ENCODE measurements around the gene GJA3. TPM values are rescaled to one million over a fixed set of nuclear protein-coding genes. Genes with fewer than 3 reads are reported as not detected.

The GJA3 gene
- total RNA-seq, 4 donors from 2014 or later: 0.04 to 0.52 (median 0.32) TPM; not detected in 1

DNA sequence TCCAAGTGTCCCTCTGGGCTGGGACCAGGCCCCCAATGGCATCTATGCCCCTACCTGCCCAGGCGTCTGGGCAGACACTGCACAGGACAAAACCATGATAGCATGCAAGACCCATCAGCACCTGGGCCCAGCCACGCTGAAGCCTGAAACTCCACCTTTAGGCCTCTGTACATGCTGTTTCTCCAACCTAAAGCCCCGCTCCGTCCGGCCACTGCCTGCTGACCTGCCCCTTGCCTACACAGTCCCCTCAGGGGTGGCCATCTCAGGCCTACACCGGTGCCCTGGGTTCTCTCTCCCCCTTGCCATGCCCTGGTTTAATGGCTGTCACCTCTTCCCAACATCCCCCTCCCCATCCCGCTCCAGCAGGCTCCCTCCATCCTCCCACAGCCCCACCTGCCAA lies 15.3 kb downstream of the GJA3 start:
- no peak for DNase-seq (ENCODE audit: low spot score in 2 of 2)
- no peak overlapping the region for H3K4me3 ChIP-seq (ENCODE audit: low read depth, poor library complexity, severe bottlenecking)
- TF ChIP-seq POLR2A (IDR thresholded peaks at IDR 0.05): no peak
- TF ChIP-seq, protein P1, sequence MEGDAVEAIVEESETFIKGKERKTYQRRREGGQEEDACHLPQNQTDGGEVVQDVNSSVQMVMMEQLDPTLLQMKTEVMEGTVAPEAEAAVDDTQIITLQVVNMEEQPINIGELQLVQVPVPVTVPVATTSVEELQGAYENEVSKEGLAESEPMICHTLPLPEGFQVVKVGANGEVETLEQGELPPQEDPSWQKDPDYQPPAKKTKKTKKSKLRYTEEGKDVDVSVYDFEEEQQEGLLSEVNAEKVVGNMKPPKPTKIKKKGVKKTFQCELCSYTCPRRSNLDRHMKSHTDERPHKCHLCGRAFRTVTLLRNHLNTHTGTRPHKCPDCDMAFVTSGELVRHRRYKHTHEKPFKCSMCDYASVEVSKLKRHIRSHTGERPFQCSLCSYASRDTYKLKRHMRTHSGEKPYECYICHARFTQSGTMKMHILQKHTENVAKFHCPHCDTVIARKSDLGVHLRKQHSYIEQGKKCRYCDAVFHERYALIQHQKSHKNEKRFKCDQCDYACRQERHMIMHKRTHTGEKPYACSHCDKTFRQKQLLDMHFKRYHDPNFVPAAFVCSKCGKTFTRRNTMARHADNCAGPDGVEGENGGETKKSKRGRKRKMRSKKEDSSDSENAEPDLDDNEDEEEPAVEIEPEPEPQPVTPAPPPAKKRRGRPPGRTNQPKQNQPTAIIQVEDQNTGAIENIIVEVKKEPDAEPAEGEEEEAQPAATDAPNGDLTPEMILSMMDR (IDR thresholded peaks at IDR 0.05): no peak
- intact Hi-C loops (cut with DNase I; ENCODE audit: low total_unique reads): no loop called here
- 76 to 84% methylated on average over 7 of the region's 7 CpGs for WGBS, 2 donors

DNA sequence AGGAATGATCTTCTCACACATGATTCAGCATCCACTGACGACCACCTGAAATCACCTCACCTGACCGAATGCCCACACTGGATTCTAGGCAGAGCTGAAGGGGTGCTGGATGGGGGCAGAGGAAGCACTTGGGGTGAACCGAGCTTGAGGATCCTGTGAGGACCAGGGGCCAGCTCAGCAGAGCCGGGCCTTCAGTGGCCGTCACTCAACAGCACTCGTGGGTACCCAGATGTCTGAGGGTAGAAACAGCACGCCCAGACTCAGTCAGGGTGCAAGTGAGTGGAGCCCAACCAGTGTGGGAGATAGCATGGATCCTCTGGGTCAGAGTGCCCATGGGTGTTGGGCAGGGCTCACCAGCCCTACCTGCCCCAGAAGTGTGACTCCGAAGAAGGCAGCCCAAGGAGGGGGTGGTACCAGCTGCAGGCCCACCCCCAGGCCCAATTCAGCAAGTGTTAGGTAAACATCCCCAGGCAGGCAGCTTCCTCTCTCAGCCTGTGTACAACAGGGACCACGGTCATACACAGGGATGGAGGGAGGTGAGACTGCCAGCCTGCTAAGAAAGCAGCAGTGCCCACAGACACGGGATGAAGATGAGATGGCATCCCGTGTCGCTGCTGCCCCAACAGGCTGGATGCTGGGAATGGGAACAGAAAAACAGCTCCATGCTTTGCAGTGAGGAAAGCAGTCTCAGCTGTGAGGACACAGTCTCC lies 16.6 kb downstream of the GJA3 start:
- no peak overlapping the region for H3K4me3 ChIP-seq (ENCODE audit: low read depth, poor library complexity, severe bottlenecking)
- intact Hi-C loops (cut with DNase I; ENCODE audit: low total_unique reads): no loop called here
- WGBS, 2 donors: 81 to 91% methylated on average over 12 of the region's 12 CpGs
- no peak for DNase-seq (ENCODE audit: low spot score in 2 of 2)
- TF ChIP-seq, protein P1 (IDR thresholded peaks at IDR 0.05): no peak
- no peak for TF ChIP-seq POLR2A (IDR thresholded peaks at IDR 0.05)

DNA sequence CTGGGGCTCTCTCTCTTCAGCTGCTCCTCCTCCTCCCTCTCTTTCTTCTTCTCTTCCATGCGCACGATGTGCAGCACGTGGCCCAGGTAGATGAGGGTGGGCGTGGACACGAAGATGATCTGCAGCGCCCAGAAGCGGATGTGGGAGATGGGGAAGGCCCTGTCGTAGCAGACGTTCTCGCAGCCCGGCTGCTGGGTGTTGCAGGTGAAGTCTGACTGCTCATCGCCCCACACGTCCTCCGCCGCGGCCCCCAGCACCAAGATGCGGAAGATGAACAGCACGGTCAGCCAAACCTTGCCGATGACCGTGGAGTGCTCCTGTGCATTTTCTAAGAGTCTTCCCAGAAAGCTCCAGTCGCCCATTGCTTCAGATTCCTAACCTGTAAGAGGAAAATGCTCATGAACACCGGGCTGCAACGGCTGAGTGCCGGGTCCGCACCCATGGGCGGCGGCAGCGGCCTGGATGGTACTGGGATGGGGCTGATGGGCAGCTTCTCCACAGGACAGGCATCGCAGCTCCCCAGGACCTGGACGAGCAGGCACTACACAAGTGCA lies 17.8 kb downstream of the GJA3 start:
- no peak for DNase-seq (ENCODE audit: low spot score in 2 of 2)
- intact Hi-C loops (cut with DNase I; ENCODE audit: low total_unique reads): no loop called here
- TF ChIP-seq, protein P1 (IDR thresholded peaks at IDR 0.05): no peak
- TF ChIP-seq POLR2A (IDR thresholded peaks at IDR 0.05): no peak
- no peak overlapping the region for H3K4me3 ChIP-seq (ENCODE audit: low read depth, poor library complexity, severe bottlenecking)
- 86 to 94% methylated on average over 30 of the region's 30 CpGs for whole genome bisulfite sequencing, 2 donors

DNA sequence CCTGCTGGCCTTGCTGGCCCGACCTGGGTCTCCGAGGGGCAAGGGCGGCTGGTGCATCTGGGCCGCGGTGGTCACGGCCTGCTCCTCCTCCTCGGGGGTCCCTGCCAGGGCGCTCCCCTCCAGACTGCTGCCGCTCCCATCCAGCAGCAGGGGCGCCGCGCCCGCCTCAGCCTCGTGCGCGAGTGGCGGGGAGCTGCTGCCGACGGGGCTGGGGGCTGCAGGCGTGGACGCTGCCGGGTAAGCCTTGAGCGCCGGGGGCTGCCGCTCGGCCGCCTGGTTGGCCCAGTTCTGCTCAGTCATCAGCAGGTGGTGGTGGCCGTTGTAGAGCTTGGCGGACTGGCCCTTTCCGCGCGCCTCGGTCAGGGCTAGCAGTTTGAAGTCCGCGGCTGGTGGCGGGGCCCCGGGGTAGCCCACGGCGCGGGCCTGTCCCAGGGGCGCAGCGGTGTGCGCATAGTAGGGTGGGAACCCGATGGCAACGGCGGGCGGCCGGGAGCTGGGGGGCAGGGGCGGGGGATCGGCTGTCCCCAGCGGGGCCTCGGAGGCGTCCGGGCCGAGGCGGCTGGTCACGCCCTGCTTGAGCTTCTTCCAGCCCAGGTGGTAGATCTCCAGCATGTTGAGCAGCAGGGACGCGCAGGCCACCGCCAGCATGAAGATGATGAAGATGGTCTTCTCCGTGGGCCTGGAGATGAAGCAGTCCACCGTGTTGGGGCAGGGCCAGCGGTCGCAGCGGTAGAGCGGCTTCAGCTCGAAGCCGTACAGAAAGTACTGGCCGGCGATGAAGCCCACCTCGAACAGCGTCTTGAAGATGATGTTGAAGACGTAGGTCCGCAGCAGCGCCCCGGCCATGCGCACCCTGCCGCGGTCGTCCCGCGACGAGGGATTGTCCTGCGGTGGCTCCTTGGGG lies 18.6 kb downstream of the GJA3 start:
- DNase-seq (ENCODE audit: low spot score in 2 of 2): no peak
- TF ChIP-seq, protein P1 (IDR thresholded peaks at IDR 0.05): no peak
- no peak for TF ChIP-seq POLR2A (IDR thresholded peaks at IDR 0.05)
- 40 to 60% methylated on average over 39 to 75 of the region's 84 CpGs for WGBS, 2 donors
- H3K4me3 ChIP-seq (ENCODE audit: low read depth, poor library complexity, severe bottlenecking): no peak overlapping the region
- intact Hi-C loops (cut with DNase I; ENCODE audit: low total_unique reads): no loop called here

DNA sequence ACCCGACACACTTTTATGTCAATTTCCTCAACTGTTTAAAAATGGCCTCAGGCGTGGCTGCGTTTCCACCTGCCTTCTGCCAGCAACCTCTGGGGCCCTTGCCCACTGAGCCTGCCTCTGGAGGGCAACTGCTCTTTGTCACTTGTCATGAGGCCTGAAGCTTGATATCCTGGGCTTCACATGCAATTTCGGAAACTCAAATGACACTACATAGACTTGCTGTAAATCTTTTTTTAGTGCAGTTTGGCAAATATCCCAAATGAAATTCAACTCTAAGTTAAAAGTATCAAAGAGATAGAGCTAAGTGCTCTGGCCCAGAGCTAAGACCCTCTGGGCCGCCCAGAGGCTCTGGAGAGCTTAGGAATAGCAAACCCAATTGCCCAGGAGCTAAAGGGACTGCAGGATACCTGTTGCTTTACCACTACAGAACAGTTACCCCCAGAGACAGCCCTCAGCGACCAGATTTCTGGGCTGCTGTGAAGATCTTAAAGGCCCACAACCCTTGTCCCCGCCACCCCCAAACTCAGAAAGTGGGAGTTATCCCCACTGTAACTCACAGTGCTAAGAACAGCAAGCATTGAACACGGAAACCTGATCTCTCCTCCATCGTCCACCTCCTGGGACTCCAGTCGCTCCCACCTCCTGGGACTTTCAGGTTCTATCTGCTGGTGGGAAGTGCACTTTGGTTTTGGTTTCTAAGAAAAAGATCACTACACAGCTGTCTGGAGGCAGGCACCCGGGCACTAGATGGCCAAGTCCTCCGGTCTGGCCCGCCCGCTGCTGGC lies 19.4 kb downstream of the GJA3 start:
- intact Hi-C loops (cut with DNase I; ENCODE audit: low total_unique reads): no loop called here
- no peak for DNase-seq (ENCODE audit: low spot score in 2 of 2)
- TF ChIP-seq, protein P1 (IDR thresholded peaks at IDR 0.05): no peak
- TF ChIP-seq POLR2A (IDR thresholded peaks at IDR 0.05): no peak
- WGBS, 2 donors: 61 to 67% methylated on average over 13 to 14 of the region's 14 CpGs
- no peak overlapping the region for H3K4me3 ChIP-seq (ENCODE audit: low read depth, poor library complexity, severe bottlenecking)
